Measurements from ENCODE around the gene BSDC1.
"Not testable (repeated sequence)": the region's sequence is repeated elsewhere in the genome, so short reads cannot be mapped to it uniquely, and the experiment has no call there.

BSDC1 gene, protein sequence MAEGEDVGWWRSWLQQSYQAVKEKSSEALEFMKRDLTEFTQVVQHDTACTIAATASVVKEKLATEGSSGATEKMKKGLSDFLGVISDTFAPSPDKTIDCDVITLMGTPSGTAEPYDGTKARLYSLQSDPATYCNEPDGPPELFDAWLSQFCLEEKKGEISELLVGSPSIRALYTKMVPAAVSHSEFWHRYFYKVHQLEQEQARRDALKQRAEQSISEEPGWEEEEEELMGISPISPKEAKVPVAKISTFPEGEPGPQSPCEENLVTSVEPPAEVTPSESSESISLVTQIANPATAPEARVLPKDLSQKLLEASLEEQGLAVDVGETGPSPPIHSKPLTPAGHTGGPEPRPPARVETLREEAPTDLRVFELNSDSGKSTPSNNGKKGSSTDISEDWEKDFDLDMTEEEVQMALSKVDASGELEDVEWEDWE

DNA sequence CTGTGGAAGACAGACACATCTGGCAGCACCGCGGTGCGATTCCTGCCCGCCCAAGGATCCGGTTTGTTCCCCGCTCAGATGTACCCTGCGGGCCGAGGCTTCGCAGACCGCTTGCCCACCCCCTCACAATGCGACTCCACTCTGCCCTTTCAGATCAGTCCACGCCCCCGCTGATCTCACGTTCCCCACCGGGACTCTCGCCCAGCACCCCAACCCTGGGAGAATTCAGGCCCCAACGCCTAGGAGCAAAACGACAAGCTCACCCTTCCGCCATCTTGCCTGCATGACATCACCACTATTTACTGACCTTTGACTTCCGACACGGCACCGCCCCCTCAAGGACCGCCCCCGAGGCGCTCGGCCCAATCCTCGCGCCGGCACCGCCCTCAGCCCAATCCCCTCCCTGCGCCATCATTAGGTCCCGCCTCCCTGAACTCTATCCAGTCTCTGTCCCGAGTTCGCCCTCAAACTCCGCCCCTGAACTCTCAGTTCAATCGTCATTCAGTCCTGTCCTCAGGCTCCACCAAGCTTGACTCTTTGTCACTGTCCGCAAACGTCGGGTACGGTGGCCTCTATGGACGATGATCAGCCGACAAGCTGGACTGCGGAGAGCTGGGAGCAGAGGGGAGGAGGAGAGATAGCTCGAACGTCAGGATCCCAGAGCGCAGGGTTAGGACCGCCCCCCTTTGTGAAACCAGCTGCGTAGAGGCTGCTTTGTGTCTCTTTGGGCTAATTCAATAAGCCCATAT is at the start of gene BSDC1:
Gene BSDC1, minus strand, starts transcription at position 301 of the 749 bp plus-strand sequence. Its CDS starts 27 bp downstream, at position 274.
- peak within 1 kb of the TSS; percentile 76 for H3K4me3 ChIP-seq (ENCODE audit: low read depth, low read length)
- TF ChIP-seq, protein P1, sequence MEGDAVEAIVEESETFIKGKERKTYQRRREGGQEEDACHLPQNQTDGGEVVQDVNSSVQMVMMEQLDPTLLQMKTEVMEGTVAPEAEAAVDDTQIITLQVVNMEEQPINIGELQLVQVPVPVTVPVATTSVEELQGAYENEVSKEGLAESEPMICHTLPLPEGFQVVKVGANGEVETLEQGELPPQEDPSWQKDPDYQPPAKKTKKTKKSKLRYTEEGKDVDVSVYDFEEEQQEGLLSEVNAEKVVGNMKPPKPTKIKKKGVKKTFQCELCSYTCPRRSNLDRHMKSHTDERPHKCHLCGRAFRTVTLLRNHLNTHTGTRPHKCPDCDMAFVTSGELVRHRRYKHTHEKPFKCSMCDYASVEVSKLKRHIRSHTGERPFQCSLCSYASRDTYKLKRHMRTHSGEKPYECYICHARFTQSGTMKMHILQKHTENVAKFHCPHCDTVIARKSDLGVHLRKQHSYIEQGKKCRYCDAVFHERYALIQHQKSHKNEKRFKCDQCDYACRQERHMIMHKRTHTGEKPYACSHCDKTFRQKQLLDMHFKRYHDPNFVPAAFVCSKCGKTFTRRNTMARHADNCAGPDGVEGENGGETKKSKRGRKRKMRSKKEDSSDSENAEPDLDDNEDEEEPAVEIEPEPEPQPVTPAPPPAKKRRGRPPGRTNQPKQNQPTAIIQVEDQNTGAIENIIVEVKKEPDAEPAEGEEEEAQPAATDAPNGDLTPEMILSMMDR (IDR thresholded peaks at IDR 0.05; ENCODE audit: low read depth, low read length, missing control alignments) = no peak
- DNase-seq (ENCODE audit: low read depth) = peak; percentile 94

DNA sequence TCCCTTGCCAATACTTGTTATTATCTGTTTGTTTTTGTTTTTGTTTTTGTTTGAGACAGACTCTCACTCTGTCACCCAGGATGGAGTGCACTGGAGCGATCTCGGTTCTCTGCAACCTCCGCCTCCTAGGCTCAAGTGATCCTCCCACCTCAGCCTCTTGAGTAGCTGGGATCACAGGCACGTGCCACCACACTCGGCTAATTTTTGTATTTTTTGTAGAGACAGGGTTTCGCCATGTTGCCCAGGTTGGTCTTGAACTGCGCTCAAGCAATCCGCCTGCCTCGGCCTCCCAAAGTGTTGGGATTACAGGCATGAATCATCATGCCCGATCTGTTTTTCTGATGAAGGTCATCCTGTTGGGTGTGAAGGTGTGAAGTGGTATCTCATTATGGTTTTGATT is 47.2 kb upstream of the BSDC1 start:
- not testable (repeated sequence) for H3K4me3 ChIP-seq (ENCODE audit: low read depth, low read length); DNase-seq (ENCODE audit: low read depth)

- DNase-seq (ENCODE audit: low read depth); H3K4me3 ChIP-seq (ENCODE audit: low read depth, low read length): not testable (repeated sequence)
Observed at GRCh38 chr1:32438777-32439176, 44.5 kb upstream of the BSDC1 start.

DNA sequence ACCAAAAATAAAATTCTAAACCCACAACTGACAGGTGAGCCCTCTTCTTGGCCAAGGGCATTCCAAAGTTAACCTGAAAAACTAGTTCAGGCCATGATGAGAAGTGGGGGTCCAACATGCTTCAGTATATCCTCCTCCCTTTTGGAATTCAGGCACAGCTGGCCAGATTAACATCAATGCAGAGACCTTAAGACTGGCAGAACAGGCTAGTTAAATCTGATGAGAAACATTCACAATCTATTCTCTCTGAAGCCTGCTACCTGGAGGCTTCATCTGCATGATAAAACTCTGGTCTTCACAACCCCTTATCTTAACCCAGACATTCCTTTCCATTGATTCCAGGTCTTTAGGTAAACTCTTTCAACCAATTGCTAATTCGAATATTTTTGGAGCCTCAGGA is 43.9 kb upstream of the BSDC1 start:
- TF ChIP-seq, protein P1 (IDR thresholded peaks at IDR 0.05; ENCODE audit: low read depth, low read length, missing control alignments) = no peak
- DNase-seq (ENCODE audit: low read depth) = no peak
- no peak overlapping the region for H3K4me3 ChIP-seq (ENCODE audit: low read depth, low read length)

DNA sequence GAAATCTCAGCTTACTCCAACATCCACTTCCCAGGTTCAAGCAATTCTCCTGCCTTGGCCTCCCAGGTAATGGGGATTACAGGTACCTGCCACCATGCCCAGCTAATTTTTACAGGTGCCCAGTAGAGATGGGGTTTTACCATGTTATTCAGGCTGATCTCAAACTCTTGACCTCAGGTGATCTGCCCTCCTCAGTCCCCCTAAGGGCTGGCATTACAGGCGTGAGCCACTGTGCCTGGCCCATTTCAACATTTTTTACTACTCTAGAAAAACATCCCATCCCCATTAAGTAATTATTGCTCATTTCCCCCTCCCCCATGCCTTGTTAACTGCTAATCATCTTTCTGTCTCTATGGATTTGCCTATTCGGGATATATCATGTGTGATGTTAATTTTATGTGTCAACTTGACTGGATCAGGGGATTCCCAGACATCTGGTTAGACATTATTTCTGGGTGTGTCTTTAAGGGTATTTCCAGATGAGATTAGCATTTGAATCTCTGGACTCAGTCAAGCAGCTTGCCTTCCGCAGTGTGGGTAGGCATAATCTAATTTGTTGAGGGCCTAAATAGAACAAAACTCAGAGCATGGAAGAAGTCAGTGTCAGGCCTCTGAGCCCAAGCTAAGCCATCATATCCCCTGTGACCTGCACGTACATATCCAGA is 37.6 kb upstream of the BSDC1 start:
- TF ChIP-seq, protein P1 (IDR thresholded peaks at IDR 0.05; ENCODE audit: low read depth, low read length, missing control alignments) = no peak
- H3K4me3 ChIP-seq (ENCODE audit: low read depth, low read length) = no peak overlapping the region
- peak; percentile 57 for DNase-seq (ENCODE audit: low read depth)

DNA sequence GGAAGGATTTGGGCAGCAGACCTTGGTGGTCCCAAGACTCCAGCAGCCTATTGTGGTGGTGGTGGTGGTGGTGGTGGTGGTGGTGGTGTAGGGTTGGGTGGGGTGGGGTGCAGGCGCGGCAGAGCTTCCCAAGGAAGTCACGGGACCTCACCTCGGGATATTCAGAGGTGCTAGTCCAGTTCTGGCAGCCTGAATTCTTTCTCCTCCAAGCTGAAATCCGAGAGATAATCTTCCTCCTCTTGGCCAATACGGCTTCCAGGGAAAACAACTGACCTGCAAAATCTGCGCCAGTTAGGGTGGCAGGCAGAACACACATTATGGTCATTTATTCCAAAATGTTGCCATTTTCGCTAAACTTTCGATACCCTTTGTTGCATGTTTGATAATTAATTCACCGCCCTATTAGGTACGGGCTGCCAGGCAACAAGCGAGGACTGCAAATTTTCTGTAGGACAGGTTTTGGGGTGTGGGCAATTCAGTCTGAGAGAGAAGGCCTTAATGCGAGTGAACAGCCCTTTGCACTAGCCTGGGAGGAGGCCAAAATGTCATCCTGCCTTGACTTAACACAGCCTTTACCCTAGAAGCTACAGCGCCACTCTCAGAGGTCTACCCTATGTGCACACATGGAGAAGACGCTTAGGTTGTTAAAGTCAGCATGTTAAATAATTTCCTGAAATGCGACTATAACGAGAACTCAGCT is 33.2 kb upstream of the BSDC1 start:
- no peak for DNase-seq (ENCODE audit: low read depth)
- TF ChIP-seq, protein P1 (IDR thresholded peaks at IDR 0.05; ENCODE audit: low read depth, low read length, missing control alignments) = no peak
- no peak overlapping the region for H3K4me3 ChIP-seq (ENCODE audit: low read depth, low read length)

DNA sequence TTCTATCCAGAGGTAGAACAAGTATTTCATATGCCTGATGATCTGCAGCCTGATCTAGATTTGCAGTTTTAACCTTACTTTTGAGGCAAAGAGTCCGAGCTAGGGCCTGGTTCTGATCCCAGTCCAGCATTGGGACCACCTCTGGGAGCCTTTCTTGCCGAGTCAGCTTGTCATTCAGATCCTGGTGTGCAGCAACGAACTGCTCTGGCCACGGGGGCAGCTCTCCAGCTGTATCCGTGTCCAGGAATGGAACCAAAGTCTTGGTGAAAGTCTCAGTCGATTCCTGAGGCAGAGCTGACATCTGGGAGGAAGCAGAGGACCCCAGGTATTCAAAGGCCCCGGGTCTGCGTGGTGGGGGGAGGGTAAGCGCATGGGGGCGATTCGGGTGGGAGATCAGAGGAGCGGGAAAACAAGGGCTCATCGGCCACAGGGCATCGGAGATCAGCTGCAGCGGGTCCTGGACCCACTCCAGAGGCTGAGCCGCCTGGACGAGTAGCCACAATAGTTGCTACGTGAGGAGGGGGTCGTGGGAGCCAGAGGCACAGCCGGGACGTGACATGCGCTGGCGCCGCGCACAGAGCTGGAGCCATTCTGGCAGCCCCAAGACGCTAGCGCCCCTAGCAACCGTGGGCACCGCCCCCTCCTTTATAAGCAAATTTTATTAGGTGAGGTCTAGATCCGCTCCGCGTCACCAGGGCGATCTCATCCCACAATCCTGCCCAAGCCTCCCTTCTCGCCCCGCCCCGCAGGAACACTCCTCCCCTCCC is 32.4 kb upstream of the BSDC1 start:
- no peak for DNase-seq (ENCODE audit: low read depth)
- no peak overlapping the region for H3K4me3 ChIP-seq (ENCODE audit: low read depth, low read length)
- TF ChIP-seq, protein P1 (IDR thresholded peaks at IDR 0.05; ENCODE audit: low read depth, low read length, missing control alignments) = no peak
